ENCODE measurements around the gene TRIM6.

DNA sequence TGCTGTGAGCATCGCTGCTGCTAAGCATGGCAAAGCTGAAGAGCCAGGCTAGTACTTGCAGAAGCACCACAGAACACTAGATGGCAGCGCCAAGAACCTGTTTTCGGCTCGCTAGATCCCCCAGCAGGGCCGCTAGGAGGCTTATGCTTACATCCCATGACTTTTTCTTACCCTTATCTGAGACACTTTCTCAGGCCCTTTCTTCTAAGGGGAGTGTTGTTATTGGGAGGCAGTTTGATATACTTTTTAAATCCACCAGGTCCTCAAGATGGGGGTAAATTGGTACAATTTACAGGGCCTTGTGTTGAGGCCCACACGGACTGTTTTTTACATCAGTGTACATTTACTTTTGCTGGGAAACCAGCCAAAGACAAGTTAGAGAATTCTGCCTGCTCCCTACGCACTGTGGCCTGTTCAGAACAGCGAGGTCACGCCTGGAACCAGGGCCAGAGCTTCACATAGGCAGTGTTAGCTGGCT is 4.0 kb downstream of the TRIM6 start:
- TF ChIP-seq TAF1 (IDR thresholded peaks at IDR 0.05; ENCODE audit: low read depth, low read length) = no peak
- no peak for TF ChIP-seq POLR2A (IDR thresholded peaks at IDR 0.05; ENCODE audit: low read depth, low read length)
- TF ChIP-seq POLR2AphosphoS5 (IDR thresholded peaks at IDR 0.05; ENCODE audit: low read depth, low read length) = no peak
